Measurements from ENCODE around the gene ARPC1A. TPM values are rescaled to one million over a fixed set of nuclear protein-coding genes. Genes with fewer than 3 reads are reported as not detected.
A peak's percentile ranks its signal among the peaks of the same experiment; 100 is the strongest.
"Not testable (repeated sequence)": the region's sequence is repeated elsewhere in the genome, so short reads cannot be mapped to it uniquely, and the experiment has no call there.

Gene ARPC1A
- total RNA-seq, 1 experiment from 2014 or later: 253 TPM

GRCh38 chr7:99386584-99387238, 61.0 kb downstream of the ARPC1A start:
- Histone ChIP-seq H3K27ac (ENCODE audit: low read length) (no peak overlapping the region), H3K4me1 (ENCODE audit: control insufficient read depth, insufficient read depth, low read length) (0 out of 2 replicates have a peak, but pooled peaks cover 1% of the 10 kb centered on the region), H3K4me3 (ENCODE audit: low read depth in 2 of 2, low read length in 2 of 2) (no peak overlapping the region), H3K27me3 (ENCODE audit: control insufficient read depth, insufficient read depth, low read length) (no peaks in the 10 kb centered on the region), H3K36me3 (ENCODE audit: control insufficient read depth, insufficient read depth, low read length) (peaks cover 2% of the 10 kb centered on the region; the same call in 1 of the 2 replicates), H3K9me3 (ENCODE audit: control insufficient read depth, insufficient read depth, low read depth, low read length) (no peaks in the 10 kb centered on the region)
- in situ Hi-C loops (cut with HindIII; ENCODE audit: low pct_unique_long_range_greater_than_20kb, low sequenced_read_pairs): no loop called here
- CTCF ChIA-PET: interaction anchor here (1.3 kb wide), 1 partner anchor 22 kb away, joined by 4 read pairs; no protein-coding TSS in a partner anchor
- no TSS peak for BruUV-seq (replicated peaks)
- POLR2A ChIA-PET: no interaction called here
- ATAC-seq (peak; percentile 51), DNase-seq (ENCODE audit: low read depth, low spot score) (no peak)
- intact Hi-C loops (cut with micrococcal nuclease; ENCODE audit: unreplicated experiment): no loop called here
- TF ChIP-seq, protein P1, sequence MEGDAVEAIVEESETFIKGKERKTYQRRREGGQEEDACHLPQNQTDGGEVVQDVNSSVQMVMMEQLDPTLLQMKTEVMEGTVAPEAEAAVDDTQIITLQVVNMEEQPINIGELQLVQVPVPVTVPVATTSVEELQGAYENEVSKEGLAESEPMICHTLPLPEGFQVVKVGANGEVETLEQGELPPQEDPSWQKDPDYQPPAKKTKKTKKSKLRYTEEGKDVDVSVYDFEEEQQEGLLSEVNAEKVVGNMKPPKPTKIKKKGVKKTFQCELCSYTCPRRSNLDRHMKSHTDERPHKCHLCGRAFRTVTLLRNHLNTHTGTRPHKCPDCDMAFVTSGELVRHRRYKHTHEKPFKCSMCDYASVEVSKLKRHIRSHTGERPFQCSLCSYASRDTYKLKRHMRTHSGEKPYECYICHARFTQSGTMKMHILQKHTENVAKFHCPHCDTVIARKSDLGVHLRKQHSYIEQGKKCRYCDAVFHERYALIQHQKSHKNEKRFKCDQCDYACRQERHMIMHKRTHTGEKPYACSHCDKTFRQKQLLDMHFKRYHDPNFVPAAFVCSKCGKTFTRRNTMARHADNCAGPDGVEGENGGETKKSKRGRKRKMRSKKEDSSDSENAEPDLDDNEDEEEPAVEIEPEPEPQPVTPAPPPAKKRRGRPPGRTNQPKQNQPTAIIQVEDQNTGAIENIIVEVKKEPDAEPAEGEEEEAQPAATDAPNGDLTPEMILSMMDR (IDR thresholded peaks at IDR 0.05): no peak
- no peak for TF ChIP-seq TCF7L2 (IDR thresholded peaks at IDR 0.05; ENCODE audit: low read depth, low read length)
- TF ChIP-seq, protein P2, sequence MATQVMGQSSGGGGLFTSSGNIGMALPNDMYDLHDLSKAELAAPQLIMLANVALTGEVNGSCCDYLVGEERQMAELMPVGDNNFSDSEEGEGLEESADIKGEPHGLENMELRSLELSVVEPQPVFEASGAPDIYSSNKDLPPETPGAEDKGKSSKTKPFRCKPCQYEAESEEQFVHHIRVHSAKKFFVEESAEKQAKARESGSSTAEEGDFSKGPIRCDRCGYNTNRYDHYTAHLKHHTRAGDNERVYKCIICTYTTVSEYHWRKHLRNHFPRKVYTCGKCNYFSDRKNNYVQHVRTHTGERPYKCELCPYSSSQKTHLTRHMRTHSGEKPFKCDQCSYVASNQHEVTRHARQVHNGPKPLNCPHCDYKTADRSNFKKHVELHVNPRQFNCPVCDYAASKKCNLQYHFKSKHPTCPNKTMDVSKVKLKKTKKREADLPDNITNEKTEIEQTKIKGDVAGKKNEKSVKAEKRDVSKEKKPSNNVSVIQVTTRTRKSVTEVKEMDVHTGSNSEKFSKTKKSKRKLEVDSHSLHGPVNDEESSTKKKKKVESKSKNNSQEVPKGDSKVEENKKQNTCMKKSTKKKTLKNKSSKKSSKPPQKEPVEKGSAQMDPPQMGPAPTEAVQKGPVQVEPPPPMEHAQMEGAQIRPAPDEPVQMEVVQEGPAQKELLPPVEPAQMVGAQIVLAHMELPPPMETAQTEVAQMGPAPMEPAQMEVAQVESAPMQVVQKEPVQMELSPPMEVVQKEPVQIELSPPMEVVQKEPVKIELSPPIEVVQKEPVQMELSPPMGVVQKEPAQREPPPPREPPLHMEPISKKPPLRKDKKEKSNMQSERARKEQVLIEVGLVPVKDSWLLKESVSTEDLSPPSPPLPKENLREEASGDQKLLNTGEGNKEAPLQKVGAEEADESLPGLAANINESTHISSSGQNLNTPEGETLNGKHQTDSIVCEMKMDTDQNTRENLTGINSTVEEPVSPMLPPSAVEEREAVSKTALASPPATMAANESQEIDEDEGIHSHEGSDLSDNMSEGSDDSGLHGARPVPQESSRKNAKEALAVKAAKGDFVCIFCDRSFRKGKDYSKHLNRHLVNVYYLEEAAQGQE (IDR thresholded peaks at IDR 0.05; ENCODE audit: insufficient read depth in 1 of 2, low read depth in 2 of 2, low read length in 1 of 2): no peak
- peak; percentile 51; the same call in 1 of the 2 replicates for TF ChIP-seq POLR2AphosphoS5 (IDR thresholded peaks at IDR 0.05; ENCODE audit: low read depth, low read length)

GRCh38 chr7:99387239-99387635, 61.5 kb downstream of the ARPC1A start:
- DNase-seq (ENCODE audit: low read depth, low spot score); H3K9me3 ChIP-seq (ENCODE audit: control insufficient read depth, insufficient read depth, low read depth, low read length); H3K36me3 ChIP-seq (ENCODE audit: control insufficient read depth, insufficient read depth, low read length); H3K4me1 ChIP-seq (ENCODE audit: control insufficient read depth, insufficient read depth, low read length); in situ Hi-C loops (cut with HindIII; ENCODE audit: low pct_unique_long_range_greater_than_20kb, low sequenced_read_pairs); POLR2A ChIA-PET; H3K27me3 ChIP-seq (ENCODE audit: control insufficient read depth, insufficient read depth, low read length); H3K27ac ChIP-seq (ENCODE audit: low read length); intact Hi-C loops (cut with micrococcal nuclease; ENCODE audit: unreplicated experiment); H3K4me3 ChIP-seq (ENCODE audit: low read depth in 2 of 2, low read length in 2 of 2); BruUV-seq (replicated peaks); ATAC-seq: not testable (repeated sequence)
- CTCF ChIA-PET: interaction anchor here (1.3 kb wide), 1 partner anchor 22 kb away, joined by 4 read pairs; no protein-coding TSS in a partner anchor

DNA sequence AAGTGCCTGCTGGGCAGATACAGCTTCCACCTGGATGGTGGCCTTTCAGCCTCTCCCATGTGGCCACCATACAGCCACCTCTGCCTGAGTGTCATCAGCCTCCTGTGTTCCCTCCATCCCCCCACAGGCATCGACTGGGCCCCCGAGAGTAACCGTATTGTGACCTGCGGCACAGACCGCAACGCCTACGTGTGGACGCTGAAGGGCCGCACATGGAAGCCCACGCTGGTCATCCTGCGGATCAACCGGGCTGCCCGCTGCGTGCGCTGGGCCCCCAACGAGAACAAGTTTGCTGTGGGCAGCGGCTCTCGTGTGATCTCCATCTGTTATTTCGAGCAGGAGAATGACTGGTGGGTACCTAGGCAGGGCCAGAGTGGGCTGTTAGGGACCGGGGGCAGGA, 62.2 kb downstream of the ARPC1A start:
- TF ChIP-seq, protein P1 (IDR thresholded peaks at IDR 0.05): no peak
- TF ChIP-seq SIN3A (IDR thresholded peaks at IDR 0.05; ENCODE audit: borderline replicate concordance, insufficient read depth, low read depth, low read length): no peak
- TF ChIP-seq, protein P2 (IDR thresholded peaks at IDR 0.05; ENCODE audit: insufficient read depth in 1 of 2, low read depth in 2 of 2, low read length in 1 of 2): no peak
- no peak for TF ChIP-seq POLR2AphosphoS5 (IDR thresholded peaks at IDR 0.05; ENCODE audit: low read depth, low read length)
- TF ChIP-seq TCF7L2 (IDR thresholded peaks at IDR 0.05; ENCODE audit: low read depth, low read length): no peak
- in situ Hi-C loops (cut with HindIII; ENCODE audit: low pct_unique_long_range_greater_than_20kb, low sequenced_read_pairs): no loop called here
- no peak for DNase-seq (ENCODE audit: low read depth, low spot score)
- POLR2A ChIA-PET: no interaction called here
- intact Hi-C loops (cut with micrococcal nuclease; ENCODE audit: unreplicated experiment): no loop called here
- no peak overlapping the region for H3K27ac ChIP-seq (ENCODE audit: low read length)
- no peak for ATAC-seq
- peaks cover 2% of the 10 kb centered on the region; the same call in 1 of the 2 replicates for H3K36me3 ChIP-seq (ENCODE audit: control insufficient read depth, insufficient read depth, low read length)
- no peak overlapping the region for H3K4me3 ChIP-seq (ENCODE audit: low read depth in 2 of 2, low read length in 2 of 2)
- no peaks in the 10 kb centered on the region for H3K9me3 ChIP-seq (ENCODE audit: control insufficient read depth, insufficient read depth, low read depth, low read length)
- CTCF ChIA-PET: no interaction called here
- H3K27me3 ChIP-seq (ENCODE audit: control insufficient read depth, insufficient read depth, low read length): no peaks in the 10 kb centered on the region
- no TSS peak for BruUV-seq (replicated peaks)
- H3K4me1 ChIP-seq (ENCODE audit: control insufficient read depth, insufficient read depth, low read length): peaks cover 5% of the 10 kb centered on the region
